Endothelial cell of hepatic sinusoid (primary cell): ENCODE data around the gene NYAP2.

ENCODE experiments used
- in situ Hi-C: cut with HindIII; loops from 2 replicates; pipeline ENCODE4 v1.10.0; 2017; ENCODE audit warnings: low sequenced_read_pairs

The NYAP2 gene

DNA sequence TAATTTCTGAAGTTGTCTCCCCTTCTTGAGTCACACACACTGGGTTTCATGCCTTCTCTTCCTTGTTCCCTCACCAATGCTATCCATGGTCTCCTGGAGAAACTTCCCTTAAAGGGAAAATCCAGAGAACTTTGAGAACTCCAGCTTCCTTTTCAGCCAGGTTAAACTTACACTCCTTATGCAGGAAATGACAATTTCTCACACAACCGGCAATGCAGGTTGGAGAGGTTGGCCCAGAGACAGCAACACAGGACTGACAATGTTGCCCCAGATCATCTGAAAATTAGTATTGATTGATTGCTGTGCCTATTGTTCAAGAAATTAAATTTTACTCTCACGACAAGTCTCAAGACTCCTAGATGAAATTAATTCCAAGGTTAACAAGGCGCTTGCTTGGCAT lies 292.2 kb downstream of the NYAP2 start:
- in situ Hi-C loops: no loop called here

DNA sequence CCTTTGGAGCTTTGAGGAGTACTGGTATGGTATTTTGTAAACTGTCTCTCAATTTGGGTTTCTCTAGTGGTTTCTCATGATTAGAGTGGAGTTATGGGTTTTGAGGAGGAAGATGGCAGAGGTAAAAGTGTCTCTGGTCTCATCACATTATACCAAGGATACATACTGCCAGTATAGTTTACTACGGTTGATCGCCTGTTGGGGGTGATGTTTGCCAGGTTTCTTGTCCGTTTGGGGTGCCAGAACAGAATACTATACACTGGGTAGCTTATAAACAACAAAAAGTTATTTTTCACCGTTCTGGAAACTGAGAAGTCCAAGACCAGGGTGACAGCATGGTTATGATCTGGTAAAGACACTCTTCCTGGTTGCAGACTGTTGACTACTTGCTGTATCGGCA lies 293.7 kb downstream of the NYAP2 start:
- in situ Hi-C loops: no loop called here

DNA sequence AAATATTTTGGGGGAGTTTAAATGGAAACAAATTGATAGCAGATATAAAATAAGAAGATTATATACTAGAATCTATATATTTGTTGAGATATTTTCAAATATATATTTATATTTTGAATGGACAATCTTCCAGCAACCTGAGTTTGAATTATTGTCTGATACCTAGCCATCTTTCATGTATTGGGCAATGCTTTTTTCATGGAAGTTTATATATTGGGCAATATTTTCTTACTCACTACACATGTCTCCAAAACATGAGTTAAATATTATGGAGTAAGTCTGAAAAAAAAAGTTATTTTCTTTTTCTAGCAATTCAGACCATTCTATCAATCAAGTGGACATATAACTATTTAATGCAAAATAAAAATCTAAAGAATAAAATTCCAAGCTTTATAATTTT lies 295.2 kb downstream of the NYAP2 start:
- in situ Hi-C loops: no loop called here

DNA sequence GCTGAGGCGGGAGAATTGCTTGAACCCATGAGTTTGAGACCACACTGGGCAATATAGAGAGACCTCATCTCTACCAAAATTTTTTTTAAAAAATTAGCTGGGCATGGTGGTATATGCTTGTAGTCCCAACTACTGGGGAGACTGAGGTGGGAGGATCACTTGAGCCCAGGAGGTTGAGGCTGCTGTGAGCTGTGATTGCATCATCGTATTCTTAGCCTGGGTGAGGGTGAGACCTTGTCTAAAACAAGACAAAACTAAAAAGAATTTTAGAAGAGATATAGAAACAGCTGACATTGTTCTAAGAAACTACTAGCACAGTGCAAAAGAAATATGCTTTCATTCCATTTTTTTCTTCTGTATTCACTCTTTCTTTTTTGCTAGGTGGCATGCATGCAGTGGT lies 298.4 kb downstream of the NYAP2 start:
- in situ Hi-C loops: no loop called here
